Measurements from ENCODE around the gene CRABP1. TPM values are rescaled to one million over a fixed set of nuclear protein-coding genes. Genes with fewer than 3 reads are reported as not detected.

CRABP1 gene
- total RNA-seq, 1 experiment from 2014 or later: 0.47 TPM

DNA sequence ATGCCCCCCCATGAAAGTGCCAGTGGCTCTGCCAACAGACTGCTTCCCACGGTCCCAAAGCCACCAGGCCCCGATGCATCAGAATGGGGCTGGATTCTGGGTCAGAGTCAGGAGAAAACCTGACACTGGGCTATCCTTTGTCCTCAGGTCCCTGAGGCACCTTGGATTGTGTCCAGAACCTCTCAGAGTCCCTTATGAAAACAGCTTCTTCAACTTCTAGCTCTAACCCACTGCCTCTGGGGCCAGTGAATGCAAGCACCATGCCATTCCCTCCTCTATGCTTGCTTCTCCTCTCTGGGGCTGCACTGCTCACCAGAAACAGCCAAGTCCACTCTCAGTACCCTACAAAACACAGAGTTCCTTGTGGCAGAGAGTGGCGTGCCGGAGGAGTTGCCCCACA, 9.9 kb downstream of the CRABP1 start:
- Histone ChIP-seq H3K27me3 (ENCODE audit: insufficient read depth, low read length) (peaks cover 9% of the 10 kb centered on the region), H3K79me2 (ENCODE audit: insufficient read depth, low read length) (no peaks in the 10 kb centered on the region), H3K4me2 (ENCODE audit: low read length) (no peak overlapping the region), H3K9ac (ENCODE audit: low read length) (no peak overlapping the region), H3K9me2 (ENCODE audit: insufficient read depth) (no peaks in the 10 kb centered on the region), H3K9me3 (ENCODE audit: control insufficient read depth in 1 of 2, insufficient read depth in 1 of 2, low read depth in 1 of 2, low read length in 2 of 2) (no peaks in the 10 kb centered on the region), H2AFZ (ENCODE audit: low read depth, low read length, poor library complexity, severe bottlenecking) (no peak overlapping the region), H3K4me3 (replicated peaks in 1 of 2; ENCODE audit: low read depth in 1 of 2, low read length in 2 of 2) (no peak overlapping the region), H3K36me3 (ENCODE audit: control insufficient read depth in 1 of 2, insufficient read depth in 2 of 2, low read length in 2 of 2) (no peaks in the 10 kb centered on the region), H3K27ac (ENCODE audit: low read depth, low read length) (no peak overlapping the region), H4K20me1 (ENCODE audit: insufficient read depth) (no peaks in the 10 kb centered on the region), H3K4me1 (ENCODE audit: control insufficient read depth in 1 of 2, insufficient read depth in 2 of 2, low read length in 2 of 2) (peaks cover 0 to 4% of the 10 kb centered on the region in 2 experiments; a peak in 1 of 4 replicates)
- no peak for DNase-seq (ENCODE audit: low read depth, low spot score)
- ChIA-PET POLR2A (no interaction called here), CTCF (no interaction called here), RAD21 (ENCODE audit: low non-redundant PET in 1 of 2, low total read pairs in 2 of 2, uncharacterized antibody in 2 of 2, unreplicated experiment in 2 of 2) (no interaction called here)
- no TSS peak for BruUV-seq (replicated peaks)
- intact Hi-C loops (cut with micrococcal nuclease): no loop called here
- TF ChIP-seq, protein P1, sequence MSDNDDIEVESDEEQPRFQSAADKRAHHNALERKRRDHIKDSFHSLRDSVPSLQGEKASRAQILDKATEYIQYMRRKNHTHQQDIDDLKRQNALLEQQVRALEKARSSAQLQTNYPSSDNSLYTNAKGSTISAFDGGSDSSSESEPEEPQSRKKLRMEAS (IDR thresholded peaks at IDR 0.05): no peak
- TF ChIP-seq EZH2 (IDR thresholded peaks at IDR 0.05): no peak
- TF ChIP-seq SP1 (IDR thresholded peaks at IDR 0.05; ENCODE audit: low read depth): no peak
- TF ChIP-seq SRF (IDR thresholded peaks at IDR 0.05; ENCODE audit: low read depth): no peak
- no peak for TF ChIP-seq CTCF (IDR thresholded peaks at IDR 0.05 in 2 of 3, conservative IDR thresholded peaks at IDR 0.05 in 1 of 3; ENCODE audit: borderline replicate concordance in 1 of 3, insufficient read depth in 1 of 3, low read depth in 2 of 3, low read length in 2 of 3)
- TF ChIP-seq, protein P2, sequence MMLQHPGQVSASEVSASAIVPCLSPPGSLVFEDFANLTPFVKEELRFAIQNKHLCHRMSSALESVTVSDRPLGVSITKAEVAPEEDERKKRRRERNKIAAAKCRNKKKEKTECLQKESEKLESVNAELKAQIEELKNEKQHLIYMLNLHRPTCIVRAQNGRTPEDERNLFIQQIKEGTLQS (IDR thresholded peaks at IDR 0.05): no peak
- no peak for TF ChIP-seq TCF7L2 (IDR thresholded peaks at IDR 0.05; ENCODE audit: borderline replicate concordance, extremely low read depth, insufficient read depth, insufficient read length)
- TF ChIP-seq CEBPB (IDR thresholded peaks at IDR 0.05; ENCODE audit: low read depth): no peak
- TF ChIP-seq POLR2AphosphoS5 (IDR thresholded peaks at IDR 0.05; ENCODE audit: low read depth, low read length): no peak
- TF ChIP-seq, protein P3, sequence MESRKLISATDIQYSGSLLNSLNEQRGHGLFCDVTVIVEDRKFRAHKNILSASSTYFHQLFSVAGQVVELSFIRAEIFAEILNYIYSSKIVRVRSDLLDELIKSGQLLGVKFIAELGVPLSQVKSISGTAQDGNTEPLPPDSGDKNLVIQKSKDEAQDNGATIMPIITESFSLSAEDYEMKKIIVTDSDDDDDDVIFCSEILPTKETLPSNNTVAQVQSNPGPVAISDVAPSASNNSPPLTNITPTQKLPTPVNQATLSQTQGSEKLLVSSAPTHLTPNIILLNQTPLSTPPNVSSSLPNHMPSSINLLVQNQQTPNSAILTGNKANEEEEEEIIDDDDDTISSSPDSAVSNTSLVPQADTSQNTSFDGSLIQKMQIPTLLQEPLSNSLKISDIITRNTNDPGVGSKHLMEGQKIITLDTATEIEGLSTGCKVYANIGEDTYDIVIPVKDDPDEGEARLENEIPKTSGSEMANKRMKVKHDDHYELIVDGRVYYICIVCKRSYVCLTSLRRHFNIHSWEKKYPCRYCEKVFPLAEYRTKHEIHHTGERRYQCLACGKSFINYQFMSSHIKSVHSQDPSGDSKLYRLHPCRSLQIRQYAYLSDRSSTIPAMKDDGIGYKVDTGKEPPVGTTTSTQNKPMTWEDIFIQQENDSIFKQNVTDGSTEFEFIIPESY (IDR thresholded peaks at IDR 0.05; ENCODE audit: extremely low read depth, insufficient replicate concordance, low read length): no peak
- TF ChIP-seq, protein P4, sequence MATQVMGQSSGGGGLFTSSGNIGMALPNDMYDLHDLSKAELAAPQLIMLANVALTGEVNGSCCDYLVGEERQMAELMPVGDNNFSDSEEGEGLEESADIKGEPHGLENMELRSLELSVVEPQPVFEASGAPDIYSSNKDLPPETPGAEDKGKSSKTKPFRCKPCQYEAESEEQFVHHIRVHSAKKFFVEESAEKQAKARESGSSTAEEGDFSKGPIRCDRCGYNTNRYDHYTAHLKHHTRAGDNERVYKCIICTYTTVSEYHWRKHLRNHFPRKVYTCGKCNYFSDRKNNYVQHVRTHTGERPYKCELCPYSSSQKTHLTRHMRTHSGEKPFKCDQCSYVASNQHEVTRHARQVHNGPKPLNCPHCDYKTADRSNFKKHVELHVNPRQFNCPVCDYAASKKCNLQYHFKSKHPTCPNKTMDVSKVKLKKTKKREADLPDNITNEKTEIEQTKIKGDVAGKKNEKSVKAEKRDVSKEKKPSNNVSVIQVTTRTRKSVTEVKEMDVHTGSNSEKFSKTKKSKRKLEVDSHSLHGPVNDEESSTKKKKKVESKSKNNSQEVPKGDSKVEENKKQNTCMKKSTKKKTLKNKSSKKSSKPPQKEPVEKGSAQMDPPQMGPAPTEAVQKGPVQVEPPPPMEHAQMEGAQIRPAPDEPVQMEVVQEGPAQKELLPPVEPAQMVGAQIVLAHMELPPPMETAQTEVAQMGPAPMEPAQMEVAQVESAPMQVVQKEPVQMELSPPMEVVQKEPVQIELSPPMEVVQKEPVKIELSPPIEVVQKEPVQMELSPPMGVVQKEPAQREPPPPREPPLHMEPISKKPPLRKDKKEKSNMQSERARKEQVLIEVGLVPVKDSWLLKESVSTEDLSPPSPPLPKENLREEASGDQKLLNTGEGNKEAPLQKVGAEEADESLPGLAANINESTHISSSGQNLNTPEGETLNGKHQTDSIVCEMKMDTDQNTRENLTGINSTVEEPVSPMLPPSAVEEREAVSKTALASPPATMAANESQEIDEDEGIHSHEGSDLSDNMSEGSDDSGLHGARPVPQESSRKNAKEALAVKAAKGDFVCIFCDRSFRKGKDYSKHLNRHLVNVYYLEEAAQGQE (IDR thresholded peaks at IDR 0.05; ENCODE audit: low read depth): no peak
- no peak for TF ChIP-seq ELF1 (IDR thresholded peaks at IDR 0.05; ENCODE audit: borderline replicate concordance, low read depth)
- TF ChIP-seq SIN3A (IDR thresholded peaks at IDR 0.05; ENCODE audit: low read depth): no peak
- no peak for TF ChIP-seq RAD21 (IDR thresholded peaks at IDR 0.05; ENCODE audit: low read depth)
- no peak for TF ChIP-seq CBX3 (IDR thresholded peaks at IDR 0.05; ENCODE audit: low read depth)
- TF ChIP-seq FOSL1 (IDR thresholded peaks at IDR 0.05; ENCODE audit: low read depth): no peak
- ATAC-seq: no peak

All from HCT116 (cell line).